Caco-2 (cell line): ENCODE measurements around the gene CLEC16A. TPM values are rescaled to one million over a fixed set of nuclear protein-coding genes. Genes with fewer than 3 reads are reported as not detected.

ENCODE experiments used
- BruUV-seq: library from RNA; stranded (reverse); fragments of 400-500 nt; replicated peaks from 2 replicates; lab custom pipeline; 2021; lab: Mats Ljungman, UMichigan
- CTCF ChIA-PET: fragments of 300-600 bp; sonication (Branson Sonifier 250); formaldehyde crosslinking; loops from one replicate; lab custom pipeline; 2022; ENCODE audit warnings: antibody characterized with exemption; lab: Charles Lee
- POLR2A ChIA-PET: fragments of 300-600 bp; sonication (Branson Sonifier 250); formaldehyde crosslinking; loops from one replicate; lab custom pipeline; 2022; ENCODE audit warnings: antibody characterized with exemption; lab: Charles Lee
- DNase-seq, 2 experiments: peaks; one replicate each; pipeline versions ENCODE4 v3.0.0 to v3.0.0-alpha.2; 2020 to 2022
- H3K27me3 ChIP-seq: replicated peaks from 2 replicates; pipeline ENCODE4 v1.6.0; 2011; ENCODE audit warnings: low read length; ENCODE audit not compliant: control insufficient read depth, insufficient read depth
- H3K36me3 ChIP-seq: 2 replicates; pipeline ENCODE4 v1.5.1; 2011; ENCODE audit warnings: low read length; ENCODE audit not compliant: control insufficient read depth, insufficient read depth
- H3K4me1 ChIP-seq: fragments of 250-450 bp; sonication (Bioruptor Pico); 2 replicates; pipeline ENCODE4 v1.5.1; 2020; ENCODE audit warnings: mild to moderate bottlenecking
- H3K4me3 ChIP-seq: 2 replicates; pipeline ENCODE4 v1.5.1; 2011; ENCODE audit warnings: low read depth, mild to moderate bottlenecking, control low read depth, low read length
- H3K9me3 ChIP-seq: fragments of 250-450 bp; sonication (Bioruptor Pico); 2 replicates; pipeline ENCODE4 v1.5.1; 2020; ENCODE audit warnings: mild to moderate bottlenecking, moderate library complexity
- H3K27ac Mint-ChIP-seq: one replicate; pipeline ENCODE4 v1.8.0; 2022; ENCODE audit warnings: mixed read lengths; ENCODE audit not compliant: unreplicated experiment
- H3K27me3 Mint-ChIP-seq: one replicate; pipeline ENCODE4 v1.8.0; 2022; ENCODE audit warnings: mixed read lengths; ENCODE audit not compliant: insufficient read depth, unreplicated experiment
- H3K36me3 Mint-ChIP-seq: one replicate; pipeline ENCODE4 v1.8.0; 2022; ENCODE audit warnings: mild to moderate bottlenecking, mixed read lengths; ENCODE audit not compliant: insufficient read depth, unreplicated experiment
- H3K4me1 Mint-ChIP-seq: one replicate; pipeline ENCODE4 v1.8.0; 2022; ENCODE audit warnings: low read depth, mixed read lengths; ENCODE audit not compliant: unreplicated experiment
- H3K4me3 Mint-ChIP-seq: one replicate; pipeline ENCODE4 v1.8.0; 2022; ENCODE audit warnings: mild to moderate bottlenecking, moderate library complexity, mixed read lengths; ENCODE audit not compliant: unreplicated experiment
- H3K9me3 Mint-ChIP-seq: one replicate; pipeline ENCODE4 v1.8.0; 2022; ENCODE audit warnings: mixed read lengths; ENCODE audit not compliant: unreplicated experiment
- intact Hi-C: fragments of 100-400 bp; cut with micrococcal nuclease; formaldehyde crosslinking; loops from one replicate; pipeline ENCODE4 v1.10.0; 2022; ENCODE audit not compliant: unreplicated experiment
- total RNA-seq: library from RNA; stranded (reverse); gene quantifications from 2 replicates; pipeline ENCODE4 v1.2.3, GENCODE V29; 2022
- TF ChIP-seq, protein P1 (sequence below), 2 experiments: fragments of 200-600 bp in 1 of 2; IDR thresholded peaks; 1 replicate in 1 of 2; 2 replicates in 1 of 2; pipeline versions ENCODE4 v1.5.1 to v1.8.0; 2011 to 2022; ENCODE audit warnings: antibody characterized with exemption in 1 of 2, control low read depth in 1 of 2, inconsistent platforms in 1 of 2, low read depth in 1 of 2, low read length in 1 of 2, mild to moderate bottlenecking in 1 of 2, moderate library complexity in 1 of 2; ENCODE audit not compliant: insufficient read depth in 1 of 2, severe bottlenecking in 1 of 2, unreplicated experiment in 1 of 2

The CLEC16A gene
- total RNA-seq, 1 experiment from 2014 or later, result 27.0 TPM

DNA sequence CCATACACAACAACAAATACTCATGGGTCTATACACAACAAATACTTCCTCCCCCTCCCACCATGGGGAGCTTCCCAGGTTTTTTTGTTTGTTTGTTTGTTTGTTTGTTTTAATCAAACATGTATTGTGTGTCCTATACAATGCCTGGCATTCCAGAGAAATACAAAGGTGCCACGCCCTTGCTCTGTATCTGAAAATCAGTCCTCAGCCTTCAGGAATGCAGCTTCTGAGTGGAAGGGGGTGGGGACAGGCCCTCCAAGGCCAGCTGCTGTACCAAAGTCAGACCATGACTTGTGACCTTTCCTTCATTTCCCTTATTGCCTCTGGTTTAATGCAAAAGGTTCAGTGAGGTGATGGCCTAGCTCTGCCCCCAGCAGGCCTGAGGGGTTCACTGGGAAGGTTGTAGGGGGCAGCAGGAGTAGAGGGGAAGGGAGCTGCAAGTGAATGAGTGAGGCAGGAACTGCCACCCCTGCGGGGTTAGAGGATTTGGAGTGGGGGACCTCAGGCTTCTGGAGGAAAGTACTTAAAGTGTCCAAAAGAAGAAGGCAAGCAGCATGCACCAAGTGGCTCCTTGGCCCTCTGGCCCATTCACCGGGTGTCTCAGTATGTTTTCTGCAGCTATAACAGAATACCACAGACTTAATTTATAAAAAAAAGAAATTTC, 105.2 kb downstream of the CLEC16A start:
- peak; percentile 27 to 58 for DNase-seq
- H3K4me1 Mint-ChIP-seq, result no peaks in the 10 kb centered on the region
- CTCF ChIA-PET, result no interaction called here
- H3K9me3 Mint-ChIP-seq, result no peaks in the 10 kb centered on the region
- Histone ChIP-seq H3K4me1 (peaks cover 7% of the 10 kb centered on the region; the same call in 1 of the 2 replicates), H3K27me3 (no peaks in the 10 kb centered on the region), H3K9me3 (no peaks in the 10 kb centered on the region), H3K4me3 (no peak overlapping the region), H3K36me3 (no peaks in the 10 kb centered on the region; the same call in 1 of the 2 replicates)
- TF ChIP-seq, protein P1, sequence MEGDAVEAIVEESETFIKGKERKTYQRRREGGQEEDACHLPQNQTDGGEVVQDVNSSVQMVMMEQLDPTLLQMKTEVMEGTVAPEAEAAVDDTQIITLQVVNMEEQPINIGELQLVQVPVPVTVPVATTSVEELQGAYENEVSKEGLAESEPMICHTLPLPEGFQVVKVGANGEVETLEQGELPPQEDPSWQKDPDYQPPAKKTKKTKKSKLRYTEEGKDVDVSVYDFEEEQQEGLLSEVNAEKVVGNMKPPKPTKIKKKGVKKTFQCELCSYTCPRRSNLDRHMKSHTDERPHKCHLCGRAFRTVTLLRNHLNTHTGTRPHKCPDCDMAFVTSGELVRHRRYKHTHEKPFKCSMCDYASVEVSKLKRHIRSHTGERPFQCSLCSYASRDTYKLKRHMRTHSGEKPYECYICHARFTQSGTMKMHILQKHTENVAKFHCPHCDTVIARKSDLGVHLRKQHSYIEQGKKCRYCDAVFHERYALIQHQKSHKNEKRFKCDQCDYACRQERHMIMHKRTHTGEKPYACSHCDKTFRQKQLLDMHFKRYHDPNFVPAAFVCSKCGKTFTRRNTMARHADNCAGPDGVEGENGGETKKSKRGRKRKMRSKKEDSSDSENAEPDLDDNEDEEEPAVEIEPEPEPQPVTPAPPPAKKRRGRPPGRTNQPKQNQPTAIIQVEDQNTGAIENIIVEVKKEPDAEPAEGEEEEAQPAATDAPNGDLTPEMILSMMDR (IDR thresholded peaks at IDR 0.05; ENCODE audit: insufficient read depth in 1 of 2, low read depth in 1 of 2, low read length in 1 of 2, severe bottlenecking in 1 of 2, unreplicated experiment in 1 of 2), result no peak
- POLR2A ChIA-PET, result interaction anchor here (0.7 kb wide), 1 partner anchor 318 kb away, joined by 3 read pairs; no protein-coding TSS in a partner anchor
- H3K27ac Mint-ChIP-seq, result peak overlapping the region; percentile 87
- H3K36me3 Mint-ChIP-seq, result peaks cover 5% of the 10 kb centered on the region
- H3K4me3 Mint-ChIP-seq, result no peak overlapping the region
- intact Hi-C loops, result no loop called here
- H3K27me3 Mint-ChIP-seq, result no peaks in the 10 kb centered on the region
- BruUV-seq, result no TSS peak

GRCh38 chr16:11050536-11050935, 106.2 kb downstream of the CLEC16A start:
- no peaks in the 10 kb centered on the region for H3K9me3 Mint-ChIP-seq
- H3K27me3 ChIP-seq, result no peaks in the 10 kb centered on the region
- H3K36me3 ChIP-seq, result no peaks in the 10 kb centered on the region
- no peaks in the 10 kb centered on the region for H3K27me3 Mint-ChIP-seq
- DNase-seq, result no peak
- H3K4me3 Mint-ChIP-seq, result no peak overlapping the region
- no peak overlapping the region for H3K4me3 ChIP-seq
- intact Hi-C loops, result no loop called here
- H3K27ac Mint-ChIP-seq, result no peak overlapping the region
- POLR2A ChIA-PET, result no interaction called here
- peaks cover 7% of the 10 kb centered on the region; the same call in 1 of the 2 replicates for H3K4me1 ChIP-seq
- H3K36me3 Mint-ChIP-seq, result peaks cover 5% of the 10 kb centered on the region
- TF ChIP-seq, protein P1 (IDR thresholded peaks at IDR 0.05; ENCODE audit: insufficient read depth in 1 of 2, low read depth in 1 of 2, low read length in 1 of 2, severe bottlenecking in 1 of 2, unreplicated experiment in 1 of 2), result no peak
- CTCF ChIA-PET, result no interaction called here
- BruUV-seq, result no TSS peak
- no peaks in the 10 kb centered on the region for H3K4me1 Mint-ChIP-seq
- H3K9me3 ChIP-seq, result no peaks in the 10 kb centered on the region

- CTCF ChIA-PET, result no interaction called here
- BruUV-seq, result no TSS peak
Measured at GRCh38 chr16:11050944-11051343, 106.6 kb downstream of the CLEC16A start.

More at GRCh38 chr16:11050944-11051343, 106.6 kb downstream of the CLEC16A start:
- peaks cover 7% of the 10 kb centered on the region for H3K36me3 Mint-ChIP-seq
- H3K27me3 Mint-ChIP-seq, result no peaks in the 10 kb centered on the region
- H3K27ac Mint-ChIP-seq, result no peak overlapping the region
- TF ChIP-seq, protein P1 (IDR thresholded peaks at IDR 0.05; ENCODE audit: insufficient read depth in 1 of 2, low read depth in 1 of 2, low read length in 1 of 2, severe bottlenecking in 1 of 2, unreplicated experiment in 1 of 2), result no peak
- intact Hi-C loops, result no loop called here
- H3K9me3 ChIP-seq, result no peaks in the 10 kb centered on the region
- H3K36me3 ChIP-seq, result no peaks in the 10 kb centered on the region
- no peak overlapping the region for H3K4me3 ChIP-seq
- peaks cover 7% of the 10 kb centered on the region; the same call in 1 of the 2 replicates for H3K4me1 ChIP-seq
- DNase-seq, result no peak
- H3K4me3 Mint-ChIP-seq, result no peak overlapping the region
- peaks cover 1% of the 10 kb centered on the region for H3K4me1 Mint-ChIP-seq
- H3K9me3 Mint-ChIP-seq, result no peaks in the 10 kb centered on the region
- no peaks in the 10 kb centered on the region for H3K27me3 ChIP-seq
- POLR2A ChIA-PET, result no interaction called here
